ENCODE results near the gene ISG20. TPM values are rescaled to one million over a fixed set of nuclear protein-coding genes. Genes with fewer than 3 reads are reported as not detected.
A peak's percentile ranks its signal among the peaks of the same experiment; 100 is the strongest.
"Not testable (repeated sequence)": the region's sequence is repeated elsewhere in the genome, so short reads cannot be mapped to it uniquely, and the experiment has no call there.

The ISG20 gene
- total RNA-seq, 1 experiment from 2014 or later = 1.8 TPM

GRCh38 chr15:88630798-88631463 lies 7.9 kb upstream of the ISG20 start:
- no peak for TF ChIP-seq EZH2 (IDR thresholded peaks at IDR 0.05; ENCODE audit: borderline replicate concordance, low read depth, low read length, poor library complexity, severe bottlenecking)
- TF ChIP-seq, protein P1, sequence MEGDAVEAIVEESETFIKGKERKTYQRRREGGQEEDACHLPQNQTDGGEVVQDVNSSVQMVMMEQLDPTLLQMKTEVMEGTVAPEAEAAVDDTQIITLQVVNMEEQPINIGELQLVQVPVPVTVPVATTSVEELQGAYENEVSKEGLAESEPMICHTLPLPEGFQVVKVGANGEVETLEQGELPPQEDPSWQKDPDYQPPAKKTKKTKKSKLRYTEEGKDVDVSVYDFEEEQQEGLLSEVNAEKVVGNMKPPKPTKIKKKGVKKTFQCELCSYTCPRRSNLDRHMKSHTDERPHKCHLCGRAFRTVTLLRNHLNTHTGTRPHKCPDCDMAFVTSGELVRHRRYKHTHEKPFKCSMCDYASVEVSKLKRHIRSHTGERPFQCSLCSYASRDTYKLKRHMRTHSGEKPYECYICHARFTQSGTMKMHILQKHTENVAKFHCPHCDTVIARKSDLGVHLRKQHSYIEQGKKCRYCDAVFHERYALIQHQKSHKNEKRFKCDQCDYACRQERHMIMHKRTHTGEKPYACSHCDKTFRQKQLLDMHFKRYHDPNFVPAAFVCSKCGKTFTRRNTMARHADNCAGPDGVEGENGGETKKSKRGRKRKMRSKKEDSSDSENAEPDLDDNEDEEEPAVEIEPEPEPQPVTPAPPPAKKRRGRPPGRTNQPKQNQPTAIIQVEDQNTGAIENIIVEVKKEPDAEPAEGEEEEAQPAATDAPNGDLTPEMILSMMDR (conservative IDR thresholded peaks at IDR 0.05; ENCODE audit: low read depth, low read length) = no peak
- no peaks in the 10 kb centered on the region for H3K4me1 ChIP-seq (ENCODE audit: insufficient read depth, low read length, poor library complexity, severe bottlenecking)
- no peak for DNase-seq (ENCODE audit: low spot score)
- ChIA-PET POLR2A (ENCODE audit: low non-redundant PET) (no interaction called here), CTCF (no interaction called here)
- intact Hi-C loops (cut with micrococcal nuclease; ENCODE audit: unreplicated experiment) = no loop called here
- no TSS peak for BruUV-seq (replicated peaks)
- no peaks in the 10 kb centered on the region for H3K27me3 ChIP-seq (replicated peaks; ENCODE audit: insufficient read depth, low read depth, low read length, poor library complexity)
- peaks cover 65% of the 10 kb centered on the region for H3K36me3 ChIP-seq (ENCODE audit: insufficient read depth, low read length, poor library complexity, severe bottlenecking)
- no peak overlapping the region for H3K4me3 ChIP-seq (ENCODE audit: low read depth, low read length, poor library complexity, severe bottlenecking)
- no peaks in the 10 kb centered on the region for H3K9me3 ChIP-seq (ENCODE audit: low read depth, low read length, poor library complexity, severe bottlenecking)
- no peak overlapping the region for H3K27ac ChIP-seq (ENCODE audit: low read depth, low read length, poor library complexity, severe bottlenecking)

GRCh38 chr15:88631464-88632028 lies 7.3 kb upstream of the ISG20 start:
- Histone ChIP-seq H3K36me3 (ENCODE audit: insufficient read depth, low read length, poor library complexity, severe bottlenecking) (peaks cover 59% of the 10 kb centered on the region), H3K4me3 (ENCODE audit: low read depth, low read length, poor library complexity, severe bottlenecking) (no peak overlapping the region)
- POLR2A ChIA-PET (ENCODE audit: low non-redundant PET) = no interaction called here

DNA sequence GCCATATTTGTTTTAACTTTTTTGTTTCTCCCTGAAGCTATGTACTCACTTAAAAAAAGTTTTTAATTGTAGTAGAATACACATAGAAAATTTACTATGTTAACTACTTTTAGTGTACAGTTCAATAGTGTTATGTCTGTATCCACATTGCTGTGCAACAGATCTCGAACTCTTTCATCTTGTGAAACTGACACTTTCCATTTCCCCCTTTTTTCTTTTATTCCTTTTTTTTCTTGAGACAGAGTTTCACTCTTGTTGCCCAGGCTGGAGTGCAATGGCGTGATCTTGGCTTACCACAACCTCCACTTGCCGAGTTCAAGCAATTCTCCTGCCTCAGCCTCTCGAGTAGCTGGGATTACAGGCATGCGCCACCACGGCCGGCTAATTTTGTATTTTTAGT lies 6.0 kb upstream of the ISG20 start:
- H3K9me3 ChIP-seq (ENCODE audit: low read depth, low read length, poor library complexity, severe bottlenecking); POLR2A ChIA-PET (ENCODE audit: low non-redundant PET); H3K4me1 ChIP-seq (ENCODE audit: insufficient read depth, low read length, poor library complexity, severe bottlenecking); intact Hi-C loops (cut with micrococcal nuclease; ENCODE audit: unreplicated experiment); H3K4me3 ChIP-seq (ENCODE audit: low read depth, low read length, poor library complexity, severe bottlenecking); H3K27ac ChIP-seq (ENCODE audit: low read depth, low read length, poor library complexity, severe bottlenecking); DNase-seq (ENCODE audit: low spot score); BruUV-seq (replicated peaks); H3K27me3 ChIP-seq (replicated peaks; ENCODE audit: insufficient read depth, low read depth, low read length, poor library complexity); CTCF ChIA-PET: not testable (repeated sequence)
- H3K36me3 ChIP-seq (ENCODE audit: insufficient read depth, low read length, poor library complexity, severe bottlenecking) = peaks cover 47% of the 10 kb centered on the region

More at GRCh38 chr15:88631464-88632028, 7.3 kb upstream of the ISG20 start:
- Histone ChIP-seq H3K27me3 (replicated peaks; ENCODE audit: insufficient read depth, low read depth, low read length, poor library complexity) (no peaks in the 10 kb centered on the region), H3K9me3 (ENCODE audit: low read depth, low read length, poor library complexity, severe bottlenecking) (no peaks in the 10 kb centered on the region), H3K27ac (ENCODE audit: low read depth, low read length, poor library complexity, severe bottlenecking) (no peak overlapping the region), H3K4me1 (ENCODE audit: insufficient read depth, low read length, poor library complexity, severe bottlenecking) (no peaks in the 10 kb centered on the region)
- no peak for DNase-seq (ENCODE audit: low spot score)
- intact Hi-C loops (cut with micrococcal nuclease; ENCODE audit: unreplicated experiment) = no loop called here
- BruUV-seq (replicated peaks) = TSS peak; percentile 5
- CTCF ChIA-PET = no interaction called here
- TF ChIP-seq EZH2 (IDR thresholded peaks at IDR 0.05; ENCODE audit: borderline replicate concordance, low read depth, low read length, poor library complexity, severe bottlenecking) = no peak
- TF ChIP-seq, protein P1 (conservative IDR thresholded peaks at IDR 0.05; ENCODE audit: low read depth, low read length) = no peak

DNA sequence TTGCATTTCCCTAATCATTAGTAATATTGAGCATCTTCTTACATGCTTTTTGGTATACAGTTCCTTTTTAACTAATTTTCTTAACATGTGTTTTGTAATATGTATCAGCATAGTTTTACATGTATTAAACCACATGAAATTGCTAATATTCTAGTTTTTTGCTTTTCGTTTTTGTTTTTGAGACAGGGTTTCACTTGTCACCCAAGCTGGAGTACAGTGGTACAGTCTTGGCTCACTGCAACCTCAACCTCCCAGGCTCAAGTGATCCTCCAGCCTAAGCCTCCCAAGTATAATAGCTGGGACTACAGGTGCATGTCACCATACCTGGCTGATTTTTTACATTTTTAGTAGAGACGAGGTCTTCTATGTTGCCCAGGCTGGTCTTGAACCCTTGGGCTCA lies 4.4 kb upstream of the ISG20 start:
- Histone ChIP-seq H3K4me3 (ENCODE audit: low read depth, low read length, poor library complexity, severe bottlenecking) (no peak overlapping the region), H3K4me1 (ENCODE audit: insufficient read depth, low read length, poor library complexity, severe bottlenecking) (peaks cover 7% of the 10 kb centered on the region), H3K9me3 (ENCODE audit: low read depth, low read length, poor library complexity, severe bottlenecking) (no peaks in the 10 kb centered on the region), H3K27ac (ENCODE audit: low read depth, low read length, poor library complexity, severe bottlenecking) (no peak overlapping the region), H3K36me3 (ENCODE audit: insufficient read depth, low read length, poor library complexity, severe bottlenecking) (peaks cover 31% of the 10 kb centered on the region), H3K27me3 (replicated peaks; ENCODE audit: insufficient read depth, low read depth, low read length, poor library complexity) (no peaks in the 10 kb centered on the region)
- no peak for TF ChIP-seq EZH2 (IDR thresholded peaks at IDR 0.05; ENCODE audit: borderline replicate concordance, low read depth, low read length, poor library complexity, severe bottlenecking)
- TF ChIP-seq, protein P1 (conservative IDR thresholded peaks at IDR 0.05; ENCODE audit: low read depth, low read length) = no peak
- CTCF ChIA-PET = no interaction called here
- POLR2A ChIA-PET (ENCODE audit: low non-redundant PET) = no interaction called here
- BruUV-seq (replicated peaks) = no TSS peak
- DNase-seq (ENCODE audit: low spot score) = no peak
- intact Hi-C loops (cut with micrococcal nuclease; ENCODE audit: unreplicated experiment) = no loop called here
